ENCODE measurements around the gene ZBTB46.

GRCh38 chr20:63795178-63795830 is 35.8 kb downstream of the ZBTB46 start:
- TF ChIP-seq CTCF (IDR thresholded peaks at IDR 0.05 in 2 of 3, conservative IDR thresholded peaks at IDR 0.05 in 1 of 3; ENCODE audit: control insufficient read depth in 2 of 3, extremely low read depth in 1 of 3, insufficient read depth in 1 of 3, low read depth in 3 of 3, low read length in 3 of 3) (no peak), POLR2A (IDR thresholded peaks at IDR 0.05; ENCODE audit: low read depth, low read length) (no peak), POLR2AphosphoS2 (IDR thresholded peaks at IDR 0.05; ENCODE audit: low read depth, low read length) (no peak), SP1 (IDR thresholded peaks at IDR 0.05; ENCODE audit: low read depth, low read length) (no peak), RAD21 (IDR thresholded peaks at IDR 0.05; ENCODE audit: insufficient read depth, low read depth, low read length) (no peak), SMC3 (IDR thresholded peaks at IDR 0.05; ENCODE audit: borderline replicate concordance, low read length) (no peak), EZH2 (IDR thresholded peaks at IDR 0.05; ENCODE audit: borderline replicate concordance, control insufficient read depth, low read depth, low read length) (no peak), YY1 (IDR thresholded peaks at IDR 0.05; ENCODE audit: low read depth, low read length) (no peak), MAX (IDR thresholded peaks at IDR 0.05; ENCODE audit: low read depth, low read length) (no peak)

Data from GM12878 (cell line).